ENCODE results near the gene BLOC1S2.

BLOC1S2 gene

GRCh38 chr10:100286051-100287033 lies at the start of gene BLOC1S2:
TSS of gene BLOC1S2 (minus strand) at chr10:100286680. CDS start at chr10:100286659, 21 bp downstream.
- TF ChIP-seq, protein P1, sequence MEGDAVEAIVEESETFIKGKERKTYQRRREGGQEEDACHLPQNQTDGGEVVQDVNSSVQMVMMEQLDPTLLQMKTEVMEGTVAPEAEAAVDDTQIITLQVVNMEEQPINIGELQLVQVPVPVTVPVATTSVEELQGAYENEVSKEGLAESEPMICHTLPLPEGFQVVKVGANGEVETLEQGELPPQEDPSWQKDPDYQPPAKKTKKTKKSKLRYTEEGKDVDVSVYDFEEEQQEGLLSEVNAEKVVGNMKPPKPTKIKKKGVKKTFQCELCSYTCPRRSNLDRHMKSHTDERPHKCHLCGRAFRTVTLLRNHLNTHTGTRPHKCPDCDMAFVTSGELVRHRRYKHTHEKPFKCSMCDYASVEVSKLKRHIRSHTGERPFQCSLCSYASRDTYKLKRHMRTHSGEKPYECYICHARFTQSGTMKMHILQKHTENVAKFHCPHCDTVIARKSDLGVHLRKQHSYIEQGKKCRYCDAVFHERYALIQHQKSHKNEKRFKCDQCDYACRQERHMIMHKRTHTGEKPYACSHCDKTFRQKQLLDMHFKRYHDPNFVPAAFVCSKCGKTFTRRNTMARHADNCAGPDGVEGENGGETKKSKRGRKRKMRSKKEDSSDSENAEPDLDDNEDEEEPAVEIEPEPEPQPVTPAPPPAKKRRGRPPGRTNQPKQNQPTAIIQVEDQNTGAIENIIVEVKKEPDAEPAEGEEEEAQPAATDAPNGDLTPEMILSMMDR (IDR thresholded peaks at IDR 0.05; ENCODE audit: low read depth, low read length, missing control alignments): no peak
- DNase-seq (ENCODE audit: low read depth): peak; percentile 44
- peak within 1 kb of the TSS; percentile 93 for H3K4me3 ChIP-seq (ENCODE audit: low read depth, low read length)

DNA sequence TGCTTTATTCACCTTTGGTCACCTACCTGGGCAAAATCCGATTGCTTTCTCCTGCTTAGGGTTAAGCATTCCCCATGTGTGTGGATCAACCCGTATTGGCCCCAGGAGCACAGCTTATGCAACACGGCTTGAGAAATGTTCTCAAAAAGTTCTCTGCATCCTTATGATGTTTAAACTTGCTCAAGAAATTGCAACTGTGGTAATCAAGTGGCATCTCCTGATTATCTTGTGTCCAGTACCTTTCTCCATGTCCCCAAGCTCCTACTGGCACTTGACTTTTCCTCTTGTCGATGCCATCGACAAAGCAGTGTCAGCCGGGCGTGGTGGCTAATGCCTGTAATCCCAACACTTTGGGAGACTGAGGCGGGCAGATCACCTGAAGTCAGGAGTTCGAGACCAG lies 48.3 kb upstream of the BLOC1S2 start:
- TF ChIP-seq, protein P1 (IDR thresholded peaks at IDR 0.05; ENCODE audit: low read depth, low read length, missing control alignments): no peak
- no peak for DNase-seq (ENCODE audit: low read depth)
- H3K4me3 ChIP-seq (ENCODE audit: low read depth, low read length): no peak overlapping the region

DNA sequence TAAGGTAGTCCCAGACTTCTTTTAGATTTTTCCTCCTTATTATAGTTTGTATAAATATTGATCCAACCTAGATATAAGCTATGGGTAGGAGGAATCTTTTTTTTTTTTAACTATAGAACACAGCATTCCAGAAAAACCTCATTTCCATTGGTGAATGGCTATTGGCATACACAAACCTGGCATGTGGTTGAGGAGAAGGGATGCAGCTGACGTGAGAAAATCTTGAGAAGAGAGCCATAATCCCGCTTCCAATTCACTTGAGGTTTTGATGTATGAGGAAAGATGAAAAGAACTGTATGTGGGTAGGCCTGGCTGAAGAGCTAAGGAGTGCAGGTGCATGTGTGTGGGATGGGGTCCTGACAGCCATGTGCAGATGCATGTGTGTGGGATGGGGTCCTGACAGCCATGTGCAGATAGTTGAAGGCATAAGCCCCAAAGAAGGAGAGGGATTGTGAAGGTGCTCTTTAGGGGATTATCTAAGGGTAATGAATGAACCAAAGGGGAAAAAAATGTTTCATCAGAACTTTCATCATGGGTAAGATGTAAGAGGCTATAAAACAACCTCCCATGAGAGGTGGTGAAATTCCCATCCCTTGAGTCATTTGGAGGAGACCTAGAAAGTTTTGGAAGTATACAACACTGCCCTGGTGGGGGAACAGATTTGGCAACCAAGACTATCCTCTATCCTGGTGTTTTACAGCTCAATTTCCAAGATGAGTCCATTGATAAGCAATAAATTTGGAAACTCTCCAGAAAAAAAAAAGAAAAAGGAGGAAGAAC lies 47.4 kb upstream of the BLOC1S2 start:
- TF ChIP-seq, protein P1 (IDR thresholded peaks at IDR 0.05; ENCODE audit: low read depth, low read length, missing control alignments): no peak
- DNase-seq (ENCODE audit: low read depth): no peak

DNA sequence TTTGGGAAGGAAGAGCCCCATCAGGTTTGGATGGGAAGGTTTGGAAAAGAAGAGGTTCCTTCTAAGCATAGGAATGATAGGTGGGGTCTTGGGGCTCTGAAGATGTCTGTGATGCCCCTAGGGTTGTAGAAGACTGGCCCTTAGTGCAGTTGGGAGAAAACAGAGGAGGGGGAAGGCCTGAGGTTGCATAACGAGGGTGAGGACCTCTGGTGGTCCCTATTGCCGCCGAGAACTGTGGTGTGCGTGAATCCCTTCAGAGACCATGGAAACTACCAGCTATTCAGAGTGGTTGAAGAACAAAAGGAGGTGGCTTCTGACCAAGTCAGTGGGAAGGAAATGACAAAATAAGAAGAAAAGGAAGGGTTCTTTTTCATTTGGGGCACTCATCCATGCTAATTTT lies 46.6 kb upstream of the BLOC1S2 start:
- TF ChIP-seq, protein P1 (IDR thresholded peaks at IDR 0.05; ENCODE audit: low read depth, low read length, missing control alignments): no peak
- DNase-seq (ENCODE audit: low read depth): no peak

More for the DNA sequence above, 47.4 kb upstream of the BLOC1S2 start:
- H3K4me3 ChIP-seq (ENCODE audit: low read depth, low read length): no peak overlapping the region

DNA sequence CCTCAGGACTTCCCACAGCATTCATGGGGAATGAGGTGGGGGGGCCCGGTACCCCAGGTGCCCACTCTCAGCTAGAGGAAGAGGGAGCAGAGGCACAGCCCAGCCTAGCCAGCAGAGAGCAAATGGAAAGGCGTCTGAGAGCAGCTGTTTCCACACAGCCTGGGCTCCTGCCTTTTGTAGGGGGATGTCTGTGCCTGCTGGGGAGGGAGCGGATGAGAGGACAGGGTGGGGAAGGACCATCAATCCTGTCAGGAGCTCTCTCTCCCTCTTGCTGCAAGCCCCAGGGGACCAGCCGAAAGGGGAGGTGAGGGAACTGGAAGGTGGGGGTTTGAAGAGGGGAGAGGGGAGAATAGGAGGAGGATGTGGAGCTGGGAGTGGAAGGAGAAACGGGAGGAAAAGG lies 43.6 kb upstream of the BLOC1S2 start, which contains the start of gene PKD2L1:
Gene PKD2L1 (minus strand): TSS at position 150 of the 400 bp plus-strand sequence. CDS start 125 bp downstream, at position 25.
- TF ChIP-seq, protein P1 (IDR thresholded peaks at IDR 0.05; ENCODE audit: low read depth, low read length, missing control alignments): no peak
- H3K4me3 ChIP-seq (ENCODE audit: low read depth, low read length): no peak within 1 kb of the TSS
- DNase-seq (ENCODE audit: low read depth): no peak

More for the DNA sequence above, 46.6 kb upstream of the BLOC1S2 start:
- H3K4me3 ChIP-seq (ENCODE audit: low read depth, low read length): no peak overlapping the region

DNA sequence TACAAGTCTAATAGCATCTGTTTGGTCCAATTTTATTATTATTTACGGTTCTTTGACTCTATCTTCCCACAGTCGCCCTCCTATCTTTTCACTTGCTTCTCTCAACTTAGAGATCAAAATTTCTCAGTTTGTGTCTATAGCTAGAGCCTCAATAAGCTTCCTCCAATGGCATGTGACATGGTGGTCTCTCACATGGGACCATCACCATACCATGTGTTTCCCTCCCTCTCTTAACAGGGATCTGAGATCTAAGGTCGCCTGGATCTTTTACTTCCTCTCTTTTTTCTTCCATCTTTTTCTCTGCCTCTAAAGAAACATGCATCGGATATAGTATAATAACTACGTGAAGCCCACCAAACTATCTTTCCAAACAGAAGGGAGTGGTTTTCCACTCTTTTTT lies 41.7 kb upstream of the BLOC1S2 start:
- TF ChIP-seq, protein P1 (IDR thresholded peaks at IDR 0.05; ENCODE audit: low read depth, low read length, missing control alignments): no peak
- DNase-seq (ENCODE audit: low read depth): no peak
- no peak overlapping the region for H3K4me3 ChIP-seq (ENCODE audit: low read depth, low read length)

Measured in GM12864 (cell line).